Gastroesophageal sphincter (tissue), 3 donors: ENCODE results near the gene CTNNA2.

Source experiments
- CTCF ChIP-seq, 4 experiments: fragments of 200-600 bp in 2 of 4; fragments of 450-650 bp in 2 of 4; sonication (generic) in 1 of 4; IDR thresholded peaks; one replicate each; pipeline ENCODE4 v1.5.1; 2017 to 2019; ENCODE audit warnings: antibody characterized with exemption in 4 of 4, mild to moderate bottlenecking in 2 of 4, moderate library complexity in 2 of 4
- POLR2A ChIP-seq, 2 donors: fragments of 450-650 bp; IDR thresholded peaks; one replicate each; pipeline ENCODE4 v1.6.1; 2017; ENCODE audit warnings: antibody characterized with exemption in 2 of 2, mild to moderate bottlenecking in 2 of 2, moderate library complexity in 1 of 2
- POLR2AphosphoS5 ChIP-seq: sonication (generic); formaldehyde crosslinking; IDR thresholded peaks from one replicate; pipeline ENCODE4 v1.6.1; 2017; ENCODE audit warnings: antibody characterized with exemption

DNA sequence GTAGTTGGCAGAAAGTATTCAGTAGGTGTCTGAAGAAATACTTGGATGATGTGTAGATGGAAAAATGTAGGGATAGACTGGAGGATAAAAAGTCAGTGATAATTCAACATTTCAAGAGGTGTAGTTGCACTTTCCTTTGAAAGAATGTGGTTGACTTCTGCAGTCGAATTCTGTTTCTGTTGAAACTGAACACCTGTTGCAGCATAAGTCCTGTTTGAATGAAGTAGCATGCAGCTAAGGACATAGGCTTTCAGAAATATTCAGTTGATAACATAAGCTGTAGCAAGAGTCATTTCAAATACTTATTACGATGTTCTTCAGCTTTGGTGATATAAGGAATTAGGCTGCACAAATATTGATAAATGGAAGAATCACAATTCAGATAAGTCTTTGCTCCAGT, 1129.6 kb downstream of the CTNNA2 start:
- TF ChIP-seq CTCF (IDR thresholded peaks at IDR 0.05) (no peak), POLR2A (IDR thresholded peaks at IDR 0.05) (no peak), POLR2AphosphoS5 (no peak)
